ENCODE results near the gene ZNF428. TPM values are rescaled to one million over a fixed set of nuclear protein-coding genes. Genes with fewer than 3 reads are reported as not detected.

The ZNF428 gene
- polyA plus RNA-seq, 3 donors, result 3.8 to 5.6 (median 3.9) TPM

DNA sequence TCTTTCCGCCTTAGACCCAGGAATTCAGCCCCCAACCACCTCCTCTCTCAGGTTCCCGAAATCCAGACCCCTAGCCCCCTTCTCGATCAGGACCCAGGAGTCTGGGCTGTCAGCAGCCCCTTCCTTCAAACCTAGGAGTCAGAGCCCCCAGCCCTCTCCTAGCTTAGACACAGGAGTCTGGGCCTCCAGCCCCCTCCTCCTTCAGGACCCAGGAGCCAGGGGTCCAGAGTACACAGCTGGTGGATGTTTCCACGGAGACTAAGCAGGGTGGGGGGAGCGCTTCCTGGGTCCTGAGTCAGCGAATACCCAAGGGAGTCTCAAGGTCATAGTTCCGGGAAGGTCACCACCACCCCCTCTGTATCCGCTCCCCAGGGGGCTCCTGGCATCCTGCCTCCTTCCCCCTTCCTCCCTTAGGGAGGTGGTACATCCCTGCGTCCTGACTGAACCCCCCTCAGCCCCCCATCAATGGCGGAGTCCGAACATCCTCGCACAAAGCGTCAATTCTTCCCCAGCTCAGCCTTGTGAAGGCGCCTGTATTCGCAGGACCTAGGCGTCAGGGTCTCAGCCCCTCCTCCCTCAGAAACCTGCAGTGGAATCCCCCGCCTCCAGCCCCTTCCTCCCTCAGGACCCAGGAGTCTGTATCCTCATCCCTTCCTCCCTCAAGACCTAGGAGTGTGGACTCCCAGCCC lies 15.6 kb upstream of the ZNF428 start:
- H3K9ac ChIP-seq (ENCODE audit: insufficient read depth, low read length, poor library complexity, severe bottlenecking), result no peak overlapping the region
- 32% methylated on average over 14 of the region's 17 CpGs for WGBS (ENCODE audit: insufficient coverage)
- peaks cover 0 to 8% of the 10 kb centered on the region in 2 donors for H3K9me3 ChIP-seq (replicated peaks in 1 of 2; ENCODE audit: control insufficient read depth in 1 of 2, insufficient read depth in 1 of 2, low read length in 2 of 2)
- no peaks in the 10 kb centered on the region for H3K79me2 ChIP-seq (ENCODE audit: insufficient read depth, low read length)
- TF ChIP-seq, protein P1, sequence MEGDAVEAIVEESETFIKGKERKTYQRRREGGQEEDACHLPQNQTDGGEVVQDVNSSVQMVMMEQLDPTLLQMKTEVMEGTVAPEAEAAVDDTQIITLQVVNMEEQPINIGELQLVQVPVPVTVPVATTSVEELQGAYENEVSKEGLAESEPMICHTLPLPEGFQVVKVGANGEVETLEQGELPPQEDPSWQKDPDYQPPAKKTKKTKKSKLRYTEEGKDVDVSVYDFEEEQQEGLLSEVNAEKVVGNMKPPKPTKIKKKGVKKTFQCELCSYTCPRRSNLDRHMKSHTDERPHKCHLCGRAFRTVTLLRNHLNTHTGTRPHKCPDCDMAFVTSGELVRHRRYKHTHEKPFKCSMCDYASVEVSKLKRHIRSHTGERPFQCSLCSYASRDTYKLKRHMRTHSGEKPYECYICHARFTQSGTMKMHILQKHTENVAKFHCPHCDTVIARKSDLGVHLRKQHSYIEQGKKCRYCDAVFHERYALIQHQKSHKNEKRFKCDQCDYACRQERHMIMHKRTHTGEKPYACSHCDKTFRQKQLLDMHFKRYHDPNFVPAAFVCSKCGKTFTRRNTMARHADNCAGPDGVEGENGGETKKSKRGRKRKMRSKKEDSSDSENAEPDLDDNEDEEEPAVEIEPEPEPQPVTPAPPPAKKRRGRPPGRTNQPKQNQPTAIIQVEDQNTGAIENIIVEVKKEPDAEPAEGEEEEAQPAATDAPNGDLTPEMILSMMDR (IDR thresholded peaks at IDR 0.05), result no peak
- H3K9me3 Mint-ChIP-seq, result peaks cover 0 to 16% (median 5%) of the 10 kb centered on the region in 7 donors
- H3K4me1 ChIP-seq (ENCODE audit: control insufficient read depth in 1 of 2, insufficient read depth in 2 of 2, low read length in 2 of 2), result peaks cover 2 to 3% of the 10 kb centered on the region in 2 donors
- H3K4me1 Mint-ChIP-seq, result peaks cover 11% of the 10 kb centered on the region
- no peak overlapping the region for H3K4me2 ChIP-seq (replicated peaks; ENCODE audit: extremely low read depth, low read length, poor library complexity, severe bottlenecking)
- H3K27ac Mint-ChIP-seq, result no peak overlapping the region
- H4K20me1 ChIP-seq (ENCODE audit: insufficient read depth, low read length), result no peaks in the 10 kb centered on the region
- H3K27me3 ChIP-seq (ENCODE audit: control insufficient read depth in 2 of 2, insufficient read depth in 2 of 2, low read length in 2 of 2), result peaks cover 23 to 47% of the 10 kb centered on the region in 2 donors
- no peak for DNase-seq
- no peaks in the 10 kb centered on the region for H3K36me3 ChIP-seq (replicated peaks in 1 of 2; ENCODE audit: control insufficient read depth in 1 of 2, insufficient read depth in 2 of 2, low read length in 2 of 2)
- H3K36me3 Mint-ChIP-seq, result peaks cover 5 to 8% of the 10 kb centered on the region in 2 donors
- peaks cover 36 to 62% (median 52%) of the 10 kb centered on the region in 3 donors for H3K27me3 Mint-ChIP-seq (ENCODE audit: low read depth in 3 of 3)
- intact Hi-C loops (cut with micrococcal nuclease), result no loop called here
- no peak overlapping the region for H3K4me3 Mint-ChIP-seq
- H3K4me3 ChIP-seq (replicated peaks in 1 of 3; ENCODE audit: low read depth in 2 of 3, low read length in 3 of 3), result no peak overlapping the region
- H3K27ac ChIP-seq (ENCODE audit: low read depth in 1 of 2, low read length in 2 of 2), result no peak overlapping the region
- no peak overlapping the region for H2AFZ ChIP-seq (ENCODE audit: insufficient read depth, low read depth, low read length, poor library complexity, severe bottlenecking)

GRCh38 chr19:43634506-43634871 lies 15.1 kb upstream of the ZNF428 start:
- TF ChIP-seq, protein P1 (IDR thresholded peaks at IDR 0.05), result no peak
- H3K9ac ChIP-seq (ENCODE audit: insufficient read depth, low read length, poor library complexity, severe bottlenecking), result no peak overlapping the region
- no peak overlapping the region for H3K4me2 ChIP-seq (replicated peaks; ENCODE audit: extremely low read depth, low read length, poor library complexity, severe bottlenecking)
- peaks cover 23 to 45% of the 10 kb centered on the region in 2 donors for H3K27me3 ChIP-seq (ENCODE audit: control insufficient read depth in 2 of 2, insufficient read depth in 2 of 2, low read length in 2 of 2)
- no peak overlapping the region for H3K4me3 ChIP-seq (replicated peaks in 1 of 3; ENCODE audit: low read depth in 2 of 3, low read length in 3 of 3)
- H3K27ac ChIP-seq (ENCODE audit: low read depth in 1 of 2, low read length in 2 of 2), result no peak overlapping the region
- 67% methylated on average over 1 of the region's 5 CpGs for WGBS (ENCODE audit: insufficient coverage)
- H4K20me1 ChIP-seq (ENCODE audit: insufficient read depth, low read length), result no peaks in the 10 kb centered on the region
- DNase-seq, result no peak
- no peaks in the 10 kb centered on the region for H3K4me1 ChIP-seq (ENCODE audit: control insufficient read depth in 1 of 2, insufficient read depth in 2 of 2, low read length in 2 of 2)
- peaks cover 35 to 59% (median 49%) of the 10 kb centered on the region in 3 donors for H3K27me3 Mint-ChIP-seq (ENCODE audit: low read depth in 3 of 3)
- peaks cover 4 to 7% of the 10 kb centered on the region in 2 donors for H3K36me3 Mint-ChIP-seq
- H3K9me3 Mint-ChIP-seq, result peaks cover 0 to 15% (median 3%) of the 10 kb centered on the region in 7 donors
- H3K27ac Mint-ChIP-seq, result no peak overlapping the region
- intact Hi-C loops (cut with micrococcal nuclease), result no loop called here
- H3K36me3 ChIP-seq (replicated peaks in 1 of 2; ENCODE audit: control insufficient read depth in 1 of 2, insufficient read depth in 2 of 2, low read length in 2 of 2), result no peaks in the 10 kb centered on the region
- no peak overlapping the region for H2AFZ ChIP-seq (ENCODE audit: insufficient read depth, low read depth, low read length, poor library complexity, severe bottlenecking)
- H3K79me2 ChIP-seq (ENCODE audit: insufficient read depth, low read length), result no peaks in the 10 kb centered on the region
- peaks cover 9% of the 10 kb centered on the region for H3K4me1 Mint-ChIP-seq
- H3K4me3 Mint-ChIP-seq, result no peak overlapping the region
- peaks cover 0 to 8% of the 10 kb centered on the region in 2 donors for H3K9me3 ChIP-seq (replicated peaks in 1 of 2; ENCODE audit: control insufficient read depth in 1 of 2, insufficient read depth in 1 of 2, low read length in 2 of 2)
